ENCODE measurements around the gene PCDHGA1. TPM values are rescaled to one million over a fixed set of nuclear protein-coding genes. Genes with fewer than 3 reads are reported as not detected.

PCDHGA1 gene
- total and polyA plus RNA-seq, 9 of the 15 experiments (the other 6 are each of a cell fraction or from before 2014, with no cell fraction given), result 0.05 to 0.26 (median 0.18) TPM; not detected in 2

- H2AFZ ChIP-seq (ENCODE audit: low read depth, low read length), result no peak overlapping the region
- BruUV-seq (replicated peaks), result no TSS peak
- H3K9me3 ChIP-seq (replicated peaks; ENCODE audit: control insufficient read depth, insufficient read depth, low read depth, low read length), result no peaks in the 10 kb centered on the region; the same call in 1 of the 2 replicates
- TF ChIP-seq KDM4B (IDR thresholded peaks at IDR 0.05; ENCODE audit: borderline replicate concordance in 2 of 2, low read depth in 1 of 2) (no peak), PCBP2 (IDR thresholded peaks at IDR 0.05; ENCODE audit: low read depth, low read length, poor library complexity, severe bottlenecking) (no peak), FOSL1 (tag; conservative IDR thresholded peaks at IDR 0.05) (no peak), PURB (CRISPR knock-in tag; IDR thresholded peaks at IDR 0.05; ENCODE audit: low read depth) (no peak), RBM39 (optimal IDR thresholded peaks at IDR 0.05; ENCODE audit: low read depth, low read length) (no peak), OTX1 (CRISPR knock-in tag; IDR thresholded peaks at IDR 0.05) (no peak), THRB (CRISPR knock-in tag; conservative IDR thresholded peaks at IDR 0.05) (no peak), ZNF184 (CRISPR knock-in tag; IDR thresholded peaks at IDR 0.05) (no peak), NR3C1 (CRISPR knock-in tag; IDR thresholded peaks at IDR 0.05) (no peak), ZBTB49 (CRISPR knock-in tag; IDR thresholded peaks at IDR 0.05; ENCODE audit: borderline replicate concordance) (no peak), HNRNPK (IDR thresholded peaks at IDR 0.05; ENCODE audit: low read depth, low read length, poor library complexity, severe bottlenecking) (no peak), FOXJ2 (tag; IDR thresholded peaks at IDR 0.05) (no peak), BMI1 (IDR thresholded peaks at IDR 0.05; ENCODE audit: low read length) (no peak), POLR3G (IDR thresholded peaks at IDR 0.05; ENCODE audit: extremely low read depth, insufficient read length, insufficient replicate concordance) (no peak), ZFPM2 (CRISPR knock-in tag; IDR thresholded peaks at IDR 0.05) (no peak), NONO (IDR thresholded peaks at IDR 0.05; ENCODE audit: low read depth in 2 of 2, low read length in 1 of 2) (no peak), CREB3 (tag; conservative IDR thresholded peaks at IDR 0.05; ENCODE audit: low read depth) (no peak), ZSCAN32 (CRISPR knock-in tag; IDR thresholded peaks at IDR 0.05) (no peak)
- peaks cover 7 to 33% of the 10 kb centered on the region in 2 experiments; a peak in 4 of 5 replicates for H3K27me3 ChIP-seq (ENCODE audit: control insufficient read depth in 2 of 2, insufficient read depth in 2 of 2, low read length in 2 of 2)
- no peaks in the 10 kb centered on the region for H3K9me1 ChIP-seq (ENCODE audit: control insufficient read depth, insufficient read depth, low read length)
- in situ Hi-C loops (cut with MboI), result no loop called here
- FAIRE-seq (no peak), DNase-seq (ENCODE audit: extremely low read depth in 1 of 4, low spot score in 3 of 4) (no peak), ATAC-seq (no peak)
- H3K27ac ChIP-seq (ENCODE audit: extremely low read depth, low read depth, low read length), result no peak overlapping the region
- CTCF ChIA-PET (ENCODE audit: low intra/inter-chr PET ratio), result interaction anchor here (1.4 kb wide), 1 partner anchor 113 kb away, joined by 3 read pairs; no protein-coding TSS in a partner anchor
- no peak overlapping the region for H3K4me3 ChIP-seq
- no peaks in the 10 kb centered on the region for H3K36me3 ChIP-seq (ENCODE audit: control insufficient read depth, insufficient read depth, low read length)
- no peak overlapping the region for H3K4me2 ChIP-seq (ENCODE audit: insufficient read depth, low read length)
- 0% methylated on average over 3 of the region's 3 CpGs for WGBS (ENCODE audit: insufficient coverage, low coverage, missing lambda C conversion rate)
- POLR2A ChIA-PET, result no interaction called here
- H3K79me2 ChIP-seq (ENCODE audit: control insufficient read depth, insufficient read depth, low read length), result no peaks in the 10 kb centered on the region
- intact Hi-C loops (cut with micrococcal nuclease), result loop anchor here (5.0 kb wide), 1 partner anchor 111 kb away; no protein-coding TSS in a partner anchor
- no peak overlapping the region for H3K9ac ChIP-seq (ENCODE audit: insufficient read depth in 1 of 2, low read depth in 2 of 2, low read length in 2 of 2)
- H3K4me1 ChIP-seq (replicated peaks in 1 of 2; ENCODE audit: control insufficient read depth in 2 of 2, insufficient read depth in 2 of 2, low read length in 2 of 2), result peaks cover 0 to 25% of the 10 kb centered on the region in 2 experiments; a peak in 2 of 5 replicates
- no peaks in the 10 kb centered on the region for H4K20me1 ChIP-seq (replicated peaks; ENCODE audit: control insufficient read depth, insufficient read depth, low read length)
Observed at GRCh38 chr5:141411575-141411974, 81.3 kb downstream of the PCDHGA1 start.

Measured in K562 (cell line).